Kasumi-1 (cell line): ENCODE results near the gene PAFAH2.
"Not testable (repeated sequence)": the region's sequence is repeated elsewhere in the genome, so short reads cannot be mapped to it uniquely, and the experiment has no call there.

Source experiments
- DNase-seq, 2 experiments: peaks; one replicate each; lab custom pipeline; 2025; lab: John Stamatoyannopoulos, UW

PAFAH2 gene

DNA sequence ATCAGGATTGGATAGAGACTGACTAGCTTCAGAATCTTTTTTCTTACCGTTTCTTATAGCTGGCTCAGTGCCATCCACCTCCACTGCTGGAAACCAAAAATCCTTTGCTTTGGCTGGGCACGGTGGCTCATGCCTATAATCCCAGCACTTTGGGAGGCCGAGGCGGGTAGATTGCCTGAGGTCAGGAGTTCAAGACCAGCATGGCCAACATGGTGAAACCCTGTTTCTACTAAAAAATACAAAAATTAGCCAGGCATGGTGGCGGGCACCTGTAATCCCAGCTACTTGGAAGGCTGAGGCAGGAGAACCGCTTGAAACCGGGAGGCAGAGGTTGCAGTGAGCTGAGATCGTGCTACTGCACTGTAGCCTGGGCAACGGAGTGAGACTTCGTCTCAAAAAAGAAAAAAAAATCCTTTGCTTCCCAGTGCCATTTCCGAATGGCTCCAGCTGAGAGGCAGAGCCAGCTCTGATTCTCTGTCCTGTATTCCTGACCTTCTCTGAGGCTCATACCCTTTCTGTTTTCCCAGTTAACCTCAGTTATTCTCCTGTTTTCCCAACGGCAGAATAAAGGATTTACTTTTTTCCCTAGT lies 65.0 kb downstream of the PAFAH2 start:
- DNase-seq: not testable (repeated sequence)

DNA sequence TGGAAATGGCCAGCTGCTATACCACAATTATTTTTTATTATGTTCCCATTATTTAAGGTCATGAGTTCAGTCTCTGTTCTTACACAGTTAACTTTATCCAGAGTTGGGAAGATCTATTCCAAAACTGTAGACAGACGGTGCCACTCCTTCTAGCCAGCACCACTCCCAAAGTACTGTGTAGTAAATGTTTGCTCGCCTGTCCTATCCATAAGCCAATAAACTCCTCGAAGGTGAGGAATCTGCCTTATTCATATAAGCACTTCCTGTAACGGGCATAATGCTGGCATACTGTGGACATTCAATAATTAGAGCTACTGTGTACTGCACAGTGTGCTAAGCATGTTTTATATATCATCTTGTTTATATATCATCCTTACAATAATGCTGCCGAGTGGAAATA lies 65.5 kb downstream of the PAFAH2 start:
- DNase-seq: no peak

DNA sequence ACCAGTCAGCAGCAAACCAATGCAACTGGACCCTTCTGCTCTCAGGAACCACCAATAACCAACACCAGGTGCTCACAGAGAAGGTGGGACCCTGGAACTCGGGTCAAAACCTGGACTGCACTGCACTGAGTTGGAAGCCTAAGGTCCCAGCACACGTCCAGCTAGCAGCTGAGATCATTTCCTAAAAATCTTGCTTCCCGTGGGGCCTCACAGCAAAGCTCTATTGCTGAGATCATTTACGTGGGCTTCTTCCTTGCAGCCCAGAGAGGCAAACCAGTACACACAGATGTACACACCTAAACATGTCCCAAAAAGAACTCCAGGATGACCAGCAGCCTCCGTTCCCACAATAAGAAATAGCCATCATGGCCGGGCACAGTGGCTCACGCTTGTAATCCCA lies 68.8 kb downstream of the PAFAH2 start:
- no peak for DNase-seq

DNA sequence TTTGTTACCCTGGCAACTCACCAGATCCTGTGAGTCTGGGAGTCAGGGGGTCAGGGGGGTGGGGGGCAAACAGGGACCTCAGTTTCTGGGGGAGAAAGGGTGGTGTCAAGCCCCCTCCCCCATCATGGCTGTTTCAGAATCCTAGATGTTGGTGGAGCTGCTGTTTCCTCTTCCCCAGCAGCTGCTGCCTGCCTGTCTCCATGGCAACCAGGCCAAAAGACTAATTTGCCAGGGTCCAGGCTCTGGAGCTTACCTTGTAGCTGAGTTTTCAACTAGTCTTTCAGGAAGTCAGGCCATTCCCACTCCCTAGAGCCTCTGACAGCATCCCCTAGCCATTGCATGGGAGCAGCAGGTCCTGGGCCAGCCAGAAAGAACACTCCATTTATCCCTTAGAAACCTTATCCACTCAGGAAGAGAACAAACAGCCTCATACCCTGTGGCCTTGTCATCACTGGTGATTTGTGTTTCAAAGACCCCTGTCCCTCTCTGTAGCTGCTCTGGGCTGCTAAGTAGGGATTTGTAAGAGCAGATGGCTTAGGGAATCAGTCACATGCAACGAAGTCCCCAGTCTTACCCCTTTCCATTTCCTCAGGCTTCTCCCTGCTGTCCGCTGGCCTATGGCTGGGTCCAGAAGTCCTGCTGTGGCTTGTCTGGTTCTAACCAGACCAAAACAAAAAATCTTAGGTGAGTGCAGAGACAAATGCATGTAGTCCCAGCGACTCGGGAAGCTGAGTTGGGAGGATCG lies 70.2 kb downstream of the PAFAH2 start:
- DNase-seq: peak; percentile 42 to 49

DNA sequence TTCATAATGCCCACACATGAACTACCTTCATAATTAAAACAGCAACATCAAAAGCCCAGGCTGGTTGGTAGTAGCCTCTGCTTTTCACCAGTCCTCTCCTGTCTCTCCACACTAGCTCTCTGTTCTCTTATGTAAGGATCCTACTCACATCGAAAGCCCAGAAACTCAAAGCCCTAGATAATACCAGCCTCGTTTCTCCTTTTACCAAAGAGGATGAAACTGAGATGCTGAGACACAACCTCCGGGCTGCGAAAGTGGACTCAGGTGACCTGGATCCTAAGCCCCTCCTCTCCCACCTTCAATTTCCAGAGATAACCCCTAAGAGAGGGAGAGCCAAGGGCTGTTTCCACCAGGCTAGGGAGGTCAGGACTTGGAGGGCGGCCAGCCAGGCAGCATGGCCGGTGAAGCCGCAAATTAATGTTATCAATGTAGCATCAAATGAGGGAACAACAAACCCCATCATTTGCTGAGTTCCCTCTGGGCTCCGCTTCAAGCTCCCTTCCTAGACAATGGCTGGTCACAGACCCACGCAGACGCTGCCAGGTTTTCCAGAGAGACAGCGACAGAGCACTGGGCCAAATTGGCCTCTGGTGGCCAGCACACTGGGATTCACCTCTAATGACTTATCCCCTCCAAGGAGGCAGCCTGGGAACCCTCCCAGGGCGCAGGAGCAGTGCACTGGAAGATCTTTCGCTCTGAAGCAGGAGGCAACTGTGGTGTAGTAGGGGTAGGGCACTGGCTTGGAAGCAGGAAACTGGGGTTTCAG lies 70.9 kb downstream of the PAFAH2 start:
- peak; percentile 42 to 49 for DNase-seq

DNA sequence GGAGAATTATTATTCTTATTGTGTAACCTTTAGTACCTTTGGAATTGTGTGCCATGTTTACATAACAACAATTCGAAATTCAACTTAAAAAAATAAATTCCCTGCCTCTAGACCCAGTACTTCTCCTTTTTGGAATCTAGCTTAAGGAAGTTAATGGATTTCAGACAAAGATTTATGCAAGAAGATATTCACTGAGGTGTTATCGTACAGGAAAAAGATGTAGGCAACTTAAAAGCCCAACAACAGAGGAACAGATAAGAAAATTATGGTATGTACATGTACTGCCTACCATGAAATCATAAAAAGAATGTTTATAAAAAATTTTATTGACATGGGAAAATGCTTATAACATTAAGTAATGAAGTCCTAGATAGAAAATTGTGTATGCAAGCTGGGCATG lies 73.4 kb downstream of the PAFAH2 start:
- DNase-seq: peak; percentile 44 to 60

DNA sequence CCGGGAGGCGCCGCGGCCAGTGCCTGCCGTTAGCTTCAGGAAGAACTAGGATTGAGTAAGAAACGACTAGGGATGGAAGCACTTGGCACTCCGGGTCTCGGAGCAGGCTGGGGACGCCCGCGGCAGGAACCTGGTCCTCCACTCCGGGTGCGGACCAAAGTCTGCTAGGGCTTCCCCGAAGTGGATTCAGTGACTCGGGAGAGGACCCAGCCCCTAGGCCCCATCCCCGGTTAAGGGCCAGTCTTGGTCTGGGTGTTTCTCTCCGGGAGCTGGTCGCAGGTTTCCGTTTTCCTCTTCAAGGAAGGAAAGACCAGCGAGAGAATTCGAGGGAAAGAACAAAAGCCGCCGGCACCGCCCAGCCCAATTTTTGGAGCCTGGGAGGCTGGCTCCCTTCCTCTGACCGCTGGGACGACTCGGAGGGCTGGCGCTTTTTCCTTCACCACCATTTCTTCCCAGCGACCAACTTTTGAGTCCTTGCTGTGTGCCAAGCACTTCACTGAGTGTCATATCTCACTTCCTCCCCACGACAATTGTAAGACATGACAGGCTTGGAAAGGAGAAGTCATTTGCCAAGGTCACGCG lies 74.8 kb downstream of the PAFAH2 start:
- peak; percentile 72 to 80 for DNase-seq

DNA sequence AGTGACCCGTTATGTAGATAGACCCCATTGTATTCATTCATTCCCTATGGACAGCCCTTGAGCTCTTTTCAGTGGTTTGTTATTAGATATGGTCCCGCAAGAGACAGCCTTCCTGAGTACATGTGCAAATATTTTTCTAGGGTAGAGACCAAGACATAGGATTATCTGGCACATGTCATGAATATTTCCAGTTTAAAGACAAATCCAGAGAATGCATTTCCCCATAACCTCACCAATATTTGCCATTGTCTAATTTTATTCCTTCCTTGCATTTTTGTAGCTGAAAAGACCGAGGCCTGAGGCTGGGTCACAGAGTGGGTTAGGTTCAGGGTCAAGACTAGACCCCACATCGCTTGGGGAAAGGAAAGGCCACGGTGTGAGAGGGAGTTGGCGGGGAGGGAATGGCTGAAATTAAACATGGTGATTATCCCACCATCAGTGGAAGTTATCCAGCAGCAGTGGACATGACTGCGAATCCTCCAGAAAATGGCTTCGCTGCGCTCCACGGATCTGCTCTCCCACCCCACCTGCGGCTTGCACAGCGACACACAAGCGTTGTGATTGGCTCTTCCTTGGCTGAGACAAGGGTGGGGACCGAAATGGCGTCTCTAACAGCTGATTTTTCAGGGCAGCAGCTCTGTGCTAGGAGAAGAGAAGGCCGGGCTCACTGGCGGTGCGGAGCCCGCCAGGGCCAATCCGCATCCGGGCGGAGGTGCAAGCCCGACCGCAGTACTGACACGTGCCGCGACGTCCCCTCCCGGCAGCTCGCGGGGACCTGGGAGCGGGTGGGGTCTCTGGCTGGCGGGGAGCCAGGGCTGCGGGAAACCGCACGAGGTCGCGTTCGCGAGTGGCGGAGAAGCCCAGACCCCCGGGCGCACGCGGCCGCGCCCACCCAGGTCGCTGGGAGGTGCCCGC lies 75.5 kb downstream of the PAFAH2 start:
- DNase-seq: peak; percentile 71 to 76

DNA sequence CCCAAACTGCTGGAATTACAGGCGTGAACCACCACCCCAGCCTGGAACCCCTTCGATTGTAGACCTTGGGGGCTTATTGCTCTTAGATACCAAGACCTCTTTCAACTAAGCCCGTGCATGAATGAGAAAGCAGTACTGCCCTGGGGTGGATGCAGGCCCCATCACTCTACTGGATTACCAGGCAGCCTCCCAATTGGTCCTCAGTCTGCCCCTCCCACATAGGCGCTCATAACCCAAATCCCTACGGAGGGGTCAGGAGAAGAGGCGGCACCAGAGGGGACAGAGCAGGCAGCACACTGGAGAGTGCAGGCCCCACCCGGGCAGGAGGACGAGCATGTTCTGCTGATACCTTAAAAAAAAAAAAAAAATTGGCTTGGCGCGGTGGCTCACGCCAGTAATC lies 79.2 kb downstream of the PAFAH2 start:
- DNase-seq: no peak

DNA sequence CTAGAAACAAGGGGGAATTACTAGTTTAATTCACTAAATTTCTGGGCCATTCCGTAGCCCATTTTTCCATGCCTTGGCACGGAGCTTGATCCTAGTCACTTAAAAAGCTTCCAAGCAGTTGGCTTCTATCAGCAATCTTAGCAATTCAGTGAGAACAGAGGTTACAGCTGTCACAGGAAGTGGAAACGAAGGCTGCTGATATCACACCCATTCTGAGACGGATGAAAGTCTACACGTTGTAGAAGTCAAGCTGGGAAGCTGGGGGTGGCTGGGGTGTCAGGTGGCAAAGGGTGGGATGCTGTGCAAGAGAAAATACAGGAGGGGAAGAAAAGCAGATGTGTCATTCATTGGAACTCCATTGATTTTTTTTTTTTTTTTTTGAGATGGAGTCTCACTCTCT lies 79.9 kb downstream of the PAFAH2 start:
- DNase-seq: no peak

DNA sequence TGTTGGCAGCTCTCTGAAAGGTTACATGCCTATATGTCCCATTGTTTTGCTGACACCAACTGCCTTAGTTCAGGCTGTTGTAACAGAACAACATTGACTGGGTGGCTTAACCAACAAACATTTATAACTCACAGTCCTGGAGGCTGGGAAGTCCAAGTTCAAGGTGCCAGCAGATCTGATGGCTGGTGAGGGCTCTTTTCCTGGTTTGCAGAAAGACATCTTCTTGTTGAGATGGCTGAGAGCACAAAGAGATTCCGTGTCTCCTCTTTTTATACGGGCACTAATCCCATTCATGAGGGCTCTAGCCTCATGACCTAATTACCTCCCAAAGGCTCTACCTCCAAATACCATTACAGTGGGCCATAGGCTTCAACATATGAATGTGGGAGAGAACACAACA lies 81.4 kb downstream of the PAFAH2 start:
- DNase-seq: no peak

DNA sequence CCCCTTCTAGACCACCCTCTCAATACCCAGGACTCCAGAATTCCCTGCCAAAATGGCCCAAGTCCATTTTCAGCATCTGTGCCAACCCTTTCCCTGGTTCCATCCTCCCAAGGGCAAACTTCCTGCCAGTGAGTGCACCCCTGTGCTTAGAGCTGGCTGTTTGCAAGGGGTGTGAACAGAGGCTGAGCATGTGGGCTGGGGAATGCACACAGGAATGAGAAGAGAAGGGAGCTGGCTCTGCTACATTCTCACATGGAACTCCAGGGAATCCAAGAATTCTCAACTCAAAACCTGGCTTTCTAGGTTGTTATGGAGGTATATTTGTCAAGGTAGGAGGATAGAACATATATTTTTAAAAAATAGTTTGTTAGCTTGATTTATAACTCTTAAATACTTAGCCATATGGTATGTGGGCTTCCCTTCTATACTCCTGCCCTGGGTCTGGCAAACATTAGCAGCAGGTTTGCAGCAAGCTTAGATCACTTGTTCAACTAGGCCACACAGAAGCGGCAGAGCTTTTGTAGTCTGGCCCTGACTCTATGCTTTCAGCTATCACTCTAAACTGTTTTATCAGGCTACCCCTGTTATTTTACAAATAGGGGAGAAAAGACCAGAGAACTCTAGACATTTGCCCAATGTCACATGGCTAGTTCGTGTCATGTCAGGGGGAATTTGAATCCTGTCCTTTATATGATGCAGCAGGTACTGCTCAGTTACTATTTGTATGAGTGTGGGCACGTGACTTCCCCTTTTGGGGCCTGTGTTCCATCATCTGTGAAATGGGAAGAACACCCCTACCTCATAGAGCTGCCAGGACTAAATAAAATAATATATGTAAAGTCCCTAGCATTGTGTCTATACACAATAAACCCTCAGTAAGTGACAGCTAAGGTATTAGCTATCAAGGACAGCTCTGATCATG lies 83.5 kb downstream of the PAFAH2 start:
- DNase-seq: no peak

DNA sequence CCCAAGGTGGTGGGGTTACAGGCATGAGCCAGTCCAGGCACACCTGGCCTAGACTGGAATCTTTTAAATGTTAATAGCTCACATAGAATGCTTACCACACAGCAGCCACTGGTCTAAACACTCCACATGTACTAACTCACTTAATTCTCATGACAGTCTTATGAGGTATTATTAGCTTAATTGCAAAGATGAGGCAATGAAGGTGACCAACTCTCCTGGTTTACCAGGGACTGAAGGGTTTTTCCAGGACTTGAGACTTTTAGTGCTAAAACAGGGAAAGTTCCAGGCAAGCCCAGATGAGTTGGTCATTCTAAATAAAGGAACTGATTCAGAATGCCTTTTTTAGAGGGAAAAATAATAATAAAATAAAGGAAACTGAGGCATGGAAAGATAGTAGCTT lies 84.7 kb downstream of the PAFAH2 start:
- DNase-seq: no peak

DNA sequence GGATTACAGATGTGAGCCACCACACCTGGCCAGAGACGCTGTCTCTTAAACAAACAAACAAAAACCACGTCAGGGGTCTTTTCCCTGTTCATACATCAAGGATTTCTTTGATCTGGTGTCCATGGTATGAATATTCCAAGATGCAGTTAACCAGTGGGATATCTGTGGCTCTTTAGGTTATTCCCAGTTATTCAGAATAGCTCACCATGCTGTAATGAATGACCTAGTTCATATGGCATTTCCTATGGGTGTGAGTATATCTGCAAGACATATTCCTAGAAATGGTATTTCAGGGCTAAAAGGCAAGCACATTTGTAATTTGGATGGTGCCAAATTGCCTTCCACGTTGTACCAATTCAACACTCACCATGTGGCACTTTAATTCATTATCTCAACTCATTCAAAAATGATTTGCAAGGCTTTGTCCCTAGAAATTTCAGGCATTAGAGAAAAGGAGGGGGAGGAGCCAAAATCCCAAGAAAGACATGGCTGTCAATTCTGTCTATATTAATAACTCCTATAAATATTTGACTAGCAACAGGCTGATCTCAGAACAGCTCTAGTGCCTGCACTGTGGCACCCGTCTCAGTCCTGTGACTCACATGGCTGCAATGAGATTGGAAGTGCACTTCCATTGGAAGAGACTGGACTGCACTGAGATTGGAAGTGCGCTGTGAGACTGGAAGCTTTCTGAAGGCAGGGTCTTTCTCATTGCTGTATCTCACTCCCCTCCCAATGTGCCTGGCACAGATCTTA lies 85.6 kb downstream of the PAFAH2 start:
- no peak for DNase-seq

DNA sequence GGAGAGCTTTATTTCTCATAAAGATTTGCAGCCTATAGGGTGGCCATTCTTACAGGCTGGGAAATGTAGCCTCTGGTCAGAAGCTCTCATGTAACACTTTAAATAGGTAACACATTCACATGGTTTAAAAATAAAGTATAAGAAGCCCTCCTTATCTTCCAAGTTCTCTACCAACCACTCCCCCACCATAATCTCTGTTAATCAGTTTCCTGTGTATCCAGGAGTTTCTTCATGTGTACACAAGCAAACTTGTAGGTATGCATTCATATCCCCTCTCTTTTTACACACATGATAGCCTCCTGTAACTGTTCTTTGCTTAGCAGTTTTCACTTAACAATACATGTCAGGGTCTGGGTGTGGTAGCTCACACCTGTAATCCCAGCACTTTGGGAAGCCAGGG lies 86.7 kb downstream of the PAFAH2 start:
- no peak for DNase-seq
